ENCODE data around the gene MAGEA6.

DNA sequence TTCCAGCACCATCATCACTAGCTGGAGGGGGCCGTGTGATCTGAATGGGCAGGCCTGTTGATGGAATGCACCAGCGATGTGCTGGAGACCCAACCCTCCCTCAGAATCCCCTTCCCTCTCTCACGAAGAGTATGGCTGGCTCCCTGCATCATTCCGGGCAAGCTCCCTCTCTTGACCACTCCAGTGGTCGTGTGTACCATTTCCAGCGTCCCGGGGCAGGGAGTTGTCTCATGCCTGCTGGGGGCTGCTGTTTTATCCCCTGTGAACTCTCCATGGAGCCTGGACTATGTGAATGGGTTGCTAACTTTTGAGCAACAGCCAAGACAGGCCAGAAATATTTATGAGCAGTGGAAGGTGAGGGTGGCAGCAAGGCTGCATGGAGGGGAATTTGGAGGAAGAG, 44.1 kb downstream of the MAGEA6 start:
- TF ChIP-seq, protein P1, sequence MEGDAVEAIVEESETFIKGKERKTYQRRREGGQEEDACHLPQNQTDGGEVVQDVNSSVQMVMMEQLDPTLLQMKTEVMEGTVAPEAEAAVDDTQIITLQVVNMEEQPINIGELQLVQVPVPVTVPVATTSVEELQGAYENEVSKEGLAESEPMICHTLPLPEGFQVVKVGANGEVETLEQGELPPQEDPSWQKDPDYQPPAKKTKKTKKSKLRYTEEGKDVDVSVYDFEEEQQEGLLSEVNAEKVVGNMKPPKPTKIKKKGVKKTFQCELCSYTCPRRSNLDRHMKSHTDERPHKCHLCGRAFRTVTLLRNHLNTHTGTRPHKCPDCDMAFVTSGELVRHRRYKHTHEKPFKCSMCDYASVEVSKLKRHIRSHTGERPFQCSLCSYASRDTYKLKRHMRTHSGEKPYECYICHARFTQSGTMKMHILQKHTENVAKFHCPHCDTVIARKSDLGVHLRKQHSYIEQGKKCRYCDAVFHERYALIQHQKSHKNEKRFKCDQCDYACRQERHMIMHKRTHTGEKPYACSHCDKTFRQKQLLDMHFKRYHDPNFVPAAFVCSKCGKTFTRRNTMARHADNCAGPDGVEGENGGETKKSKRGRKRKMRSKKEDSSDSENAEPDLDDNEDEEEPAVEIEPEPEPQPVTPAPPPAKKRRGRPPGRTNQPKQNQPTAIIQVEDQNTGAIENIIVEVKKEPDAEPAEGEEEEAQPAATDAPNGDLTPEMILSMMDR (IDR thresholded peaks at IDR 0.05), result no peak
- TF ChIP-seq POLR2A (IDR thresholded peaks at IDR 0.05), result no peak

Data from body of pancreas (tissue), 4 donors.